Measurements from ENCODE around the gene CREBBP.

The CREBBP gene

GRCh38 chr16:3792472-3793012 lies 88.0 kb downstream of the CREBBP start:
- H3K79me2 ChIP-seq (ENCODE audit: insufficient read depth, low read depth), result peaks cover 33% of the 10 kb centered on the region
- H4K20me1 ChIP-seq (ENCODE audit: insufficient read depth), result peaks cover 73% of the 10 kb centered on the region
- peaks cover 45% of the 10 kb centered on the region for H3K4me1 ChIP-seq (ENCODE audit: low read depth, poor library complexity, severe bottlenecking)
- no peak overlapping the region for H3K4me2 ChIP-seq
- no peak overlapping the region for H3K27ac ChIP-seq
- no peaks in the 10 kb centered on the region for H3K27me3 ChIP-seq (ENCODE audit: insufficient read depth, low read depth)
- TF ChIP-seq, protein P1, sequence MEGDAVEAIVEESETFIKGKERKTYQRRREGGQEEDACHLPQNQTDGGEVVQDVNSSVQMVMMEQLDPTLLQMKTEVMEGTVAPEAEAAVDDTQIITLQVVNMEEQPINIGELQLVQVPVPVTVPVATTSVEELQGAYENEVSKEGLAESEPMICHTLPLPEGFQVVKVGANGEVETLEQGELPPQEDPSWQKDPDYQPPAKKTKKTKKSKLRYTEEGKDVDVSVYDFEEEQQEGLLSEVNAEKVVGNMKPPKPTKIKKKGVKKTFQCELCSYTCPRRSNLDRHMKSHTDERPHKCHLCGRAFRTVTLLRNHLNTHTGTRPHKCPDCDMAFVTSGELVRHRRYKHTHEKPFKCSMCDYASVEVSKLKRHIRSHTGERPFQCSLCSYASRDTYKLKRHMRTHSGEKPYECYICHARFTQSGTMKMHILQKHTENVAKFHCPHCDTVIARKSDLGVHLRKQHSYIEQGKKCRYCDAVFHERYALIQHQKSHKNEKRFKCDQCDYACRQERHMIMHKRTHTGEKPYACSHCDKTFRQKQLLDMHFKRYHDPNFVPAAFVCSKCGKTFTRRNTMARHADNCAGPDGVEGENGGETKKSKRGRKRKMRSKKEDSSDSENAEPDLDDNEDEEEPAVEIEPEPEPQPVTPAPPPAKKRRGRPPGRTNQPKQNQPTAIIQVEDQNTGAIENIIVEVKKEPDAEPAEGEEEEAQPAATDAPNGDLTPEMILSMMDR (conservative IDR thresholded peaks at IDR 0.05; ENCODE audit: low read depth, low read length), result no peak
- H3K4me3 ChIP-seq (IDR thresholded peaks at IDR 0.05; ENCODE audit: insufficient read depth, low read depth, low read length), result no peak overlapping the region
- H3K36me3 ChIP-seq (ENCODE audit: insufficient read depth), result peaks cover 16% of the 10 kb centered on the region; the same call in 1 of the 2 replicates
- H3K9ac ChIP-seq, result no peak overlapping the region
- no peak overlapping the region for H2AFZ ChIP-seq (ENCODE audit: low read depth)

DNA sequence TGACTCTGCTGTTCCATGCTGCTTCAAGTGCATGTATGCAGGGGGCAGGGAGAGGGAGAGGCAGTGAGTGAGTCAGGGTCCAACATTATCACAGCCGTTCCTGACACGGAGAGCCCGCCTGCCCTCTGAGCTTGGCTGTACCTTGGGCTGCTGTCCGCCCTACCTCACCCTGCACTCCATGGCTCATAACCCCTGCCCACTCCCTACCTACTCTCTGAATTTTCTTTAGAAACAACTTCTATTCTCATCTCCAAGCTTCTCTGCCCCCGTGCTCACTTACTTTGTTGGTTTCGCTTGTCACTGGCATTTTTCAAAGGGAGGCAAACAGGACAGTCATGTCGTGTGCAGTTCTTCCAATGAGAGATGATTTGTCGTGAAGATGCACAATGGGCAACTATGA lies 88.8 kb downstream of the CREBBP start:
- Histone ChIP-seq H2AFZ (ENCODE audit: low read depth) (no peak overlapping the region), H4K20me1 (ENCODE audit: insufficient read depth) (peaks cover 65% of the 10 kb centered on the region), H3K4me2 (no peak overlapping the region), H3K9ac (no peak overlapping the region), H3K27ac (no peak overlapping the region), H3K79me2 (ENCODE audit: insufficient read depth, low read depth) (peaks cover 24% of the 10 kb centered on the region), H3K4me3 (IDR thresholded peaks at IDR 0.05; ENCODE audit: insufficient read depth, low read depth, low read length) (no peak overlapping the region), H3K27me3 (ENCODE audit: insufficient read depth, low read depth) (no peaks in the 10 kb centered on the region), H3K36me3 (ENCODE audit: insufficient read depth) (peaks cover 16% of the 10 kb centered on the region; the same call in 1 of the 2 replicates), H3K4me1 (ENCODE audit: low read depth, poor library complexity, severe bottlenecking) (peaks cover 36% of the 10 kb centered on the region)
- TF ChIP-seq, protein P1 (conservative IDR thresholded peaks at IDR 0.05; ENCODE audit: low read depth, low read length), result no peak

DNA sequence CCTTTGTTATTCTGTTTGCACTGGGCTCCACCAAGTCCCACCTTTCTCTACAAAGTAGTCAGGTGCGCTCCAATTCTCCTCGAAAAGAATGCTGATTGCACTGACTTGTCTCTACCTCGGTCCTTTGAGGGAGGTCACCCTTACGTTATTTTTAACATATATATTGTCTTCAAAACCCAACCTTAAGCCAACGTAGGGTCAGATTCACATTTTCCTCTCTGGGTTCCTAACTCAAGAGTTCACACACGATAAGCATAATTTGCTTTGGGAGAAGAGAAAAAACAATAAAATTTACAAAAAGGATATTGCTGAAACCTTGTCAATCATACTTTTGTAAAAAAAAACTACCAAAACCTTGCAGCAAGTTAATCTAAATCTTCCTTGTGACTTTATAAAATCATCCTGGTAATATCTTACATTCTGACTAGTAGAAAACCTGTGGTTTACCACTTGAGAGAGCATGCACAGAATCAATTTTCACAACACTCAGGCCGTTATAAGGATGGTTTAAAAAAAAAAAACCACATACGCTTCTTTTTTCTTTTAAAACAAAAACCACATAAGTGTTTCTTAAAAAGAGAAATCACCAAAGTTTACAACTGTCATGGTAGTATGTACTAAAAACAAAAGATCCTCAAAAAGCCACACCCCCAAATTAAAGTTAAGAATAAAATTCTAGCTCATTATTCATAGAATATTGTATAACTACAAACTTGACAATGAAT lies 91.0 kb downstream of the CREBBP start:
- Histone ChIP-seq H2AFZ (ENCODE audit: low read depth) (no peak overlapping the region), H3K79me2 (ENCODE audit: insufficient read depth, low read depth) (peaks cover 6% of the 10 kb centered on the region; the same call in 1 of the 2 replicates), H3K27me3 (ENCODE audit: insufficient read depth, low read depth) (no peaks in the 10 kb centered on the region), H3K4me1 (ENCODE audit: low read depth, poor library complexity, severe bottlenecking) (peaks cover 35% of the 10 kb centered on the region), H4K20me1 (ENCODE audit: insufficient read depth) (peaks cover 46% of the 10 kb centered on the region), H3K9ac (no peak overlapping the region), H3K4me3 (IDR thresholded peaks at IDR 0.05; ENCODE audit: insufficient read depth, low read depth, low read length) (no peak overlapping the region), H3K27ac (peak overlapping the region; percentile 2; the same call in 1 of the 2 replicates), H3K4me2 (peak overlapping the region; percentile 40), H3K36me3 (ENCODE audit: insufficient read depth) (peaks cover 16% of the 10 kb centered on the region; the same call in 1 of the 2 replicates)
- TF ChIP-seq, protein P1 (conservative IDR thresholded peaks at IDR 0.05; ENCODE audit: low read depth, low read length), result no peak

DNA sequence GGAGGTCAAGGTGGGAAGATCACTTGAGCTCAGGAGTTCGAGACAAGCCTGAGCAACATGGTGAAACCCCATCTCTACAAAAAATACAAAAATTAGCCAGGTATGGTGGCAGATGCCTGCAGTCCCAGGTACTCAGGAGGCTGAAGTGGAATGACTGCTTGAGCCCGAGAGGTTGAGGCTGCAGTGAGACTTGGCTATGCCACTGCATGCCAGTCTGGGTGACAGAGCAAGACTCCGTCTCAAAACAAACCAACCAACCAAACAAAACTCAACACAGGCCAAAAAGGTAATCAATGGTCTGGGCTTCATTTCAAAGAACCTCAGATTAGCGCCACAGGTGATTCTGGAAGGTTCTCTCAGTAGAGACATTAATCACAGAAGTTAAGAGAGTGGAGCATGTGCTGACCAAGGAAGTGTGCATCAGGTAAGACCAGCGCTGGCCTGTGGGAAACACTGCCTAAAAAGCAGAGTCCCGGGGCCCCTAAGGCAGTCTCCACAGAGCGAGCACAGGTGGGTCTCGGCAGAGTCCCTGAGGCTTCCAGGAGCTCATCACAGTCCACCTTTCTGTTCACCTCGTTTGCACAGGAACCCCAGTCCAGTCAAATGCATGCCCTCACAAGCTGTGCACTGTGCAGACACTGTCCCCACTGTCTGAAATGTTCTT lies 91.7 kb downstream of the CREBBP start:
- Histone ChIP-seq H3K4me3 (IDR thresholded peaks at IDR 0.05; ENCODE audit: insufficient read depth, low read depth, low read length) (no peak overlapping the region), H3K27ac (no peak overlapping the region; the same call in 1 of the 2 replicates), H3K27me3 (ENCODE audit: insufficient read depth, low read depth) (no peaks in the 10 kb centered on the region), H4K20me1 (ENCODE audit: insufficient read depth) (peaks cover 43% of the 10 kb centered on the region), H2AFZ (ENCODE audit: low read depth) (no peak overlapping the region), H3K36me3 (ENCODE audit: insufficient read depth) (peaks cover 16% of the 10 kb centered on the region; the same call in 1 of the 2 replicates), H3K9ac (no peak overlapping the region), H3K79me2 (ENCODE audit: insufficient read depth, low read depth) (peaks cover 5% of the 10 kb centered on the region; the same call in 1 of the 2 replicates), H3K4me2 (peak overlapping the region; percentile 40), H3K4me1 (ENCODE audit: low read depth, poor library complexity, severe bottlenecking) (peaks cover 35% of the 10 kb centered on the region)
- TF ChIP-seq, protein P1 (conservative IDR thresholded peaks at IDR 0.05; ENCODE audit: low read depth, low read length), result no peak
